Measurements from ENCODE around the gene DAD1. TPM values are rescaled to one million over a fixed set of nuclear protein-coding genes. Genes with fewer than 3 reads are reported as not detected.

DAD1 gene
- total and polyA plus RNA-seq, 7 donors, result 77.8 to 277 (median 118) TPM

DNA sequence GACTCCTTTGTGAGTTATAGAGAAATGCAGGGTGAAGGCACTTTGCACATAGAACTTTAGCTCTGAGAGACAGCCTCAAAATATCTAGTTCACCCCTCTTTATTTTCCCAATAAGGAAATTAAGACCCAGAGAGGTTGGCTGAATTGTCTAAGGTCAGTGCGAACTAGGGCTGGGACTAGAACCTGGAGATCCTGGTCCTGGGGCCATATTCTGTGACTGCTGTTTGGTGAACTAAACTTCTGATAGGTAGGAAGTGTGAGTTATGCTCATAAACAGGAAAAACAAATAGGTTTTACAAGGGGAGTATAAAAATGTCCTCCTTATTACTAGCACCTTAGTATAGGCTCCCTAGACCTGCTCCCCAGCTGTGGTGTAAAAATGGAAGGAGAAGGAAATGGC, 53.9 kb downstream of the DAD1 start:
- no peak overlapping the region for H3K27ac ChIP-seq
- WGBS, 3 donors, result 94 to 97% (median 96%) methylated on average over 1 of the region's 1 CpG
- ATAC-seq, result no peak

GRCh38 chr14:22534547-22534946, 54.5 kb downstream of the DAD1 start:
- TF ChIP-seq, protein P1, sequence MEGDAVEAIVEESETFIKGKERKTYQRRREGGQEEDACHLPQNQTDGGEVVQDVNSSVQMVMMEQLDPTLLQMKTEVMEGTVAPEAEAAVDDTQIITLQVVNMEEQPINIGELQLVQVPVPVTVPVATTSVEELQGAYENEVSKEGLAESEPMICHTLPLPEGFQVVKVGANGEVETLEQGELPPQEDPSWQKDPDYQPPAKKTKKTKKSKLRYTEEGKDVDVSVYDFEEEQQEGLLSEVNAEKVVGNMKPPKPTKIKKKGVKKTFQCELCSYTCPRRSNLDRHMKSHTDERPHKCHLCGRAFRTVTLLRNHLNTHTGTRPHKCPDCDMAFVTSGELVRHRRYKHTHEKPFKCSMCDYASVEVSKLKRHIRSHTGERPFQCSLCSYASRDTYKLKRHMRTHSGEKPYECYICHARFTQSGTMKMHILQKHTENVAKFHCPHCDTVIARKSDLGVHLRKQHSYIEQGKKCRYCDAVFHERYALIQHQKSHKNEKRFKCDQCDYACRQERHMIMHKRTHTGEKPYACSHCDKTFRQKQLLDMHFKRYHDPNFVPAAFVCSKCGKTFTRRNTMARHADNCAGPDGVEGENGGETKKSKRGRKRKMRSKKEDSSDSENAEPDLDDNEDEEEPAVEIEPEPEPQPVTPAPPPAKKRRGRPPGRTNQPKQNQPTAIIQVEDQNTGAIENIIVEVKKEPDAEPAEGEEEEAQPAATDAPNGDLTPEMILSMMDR (IDR thresholded peaks at IDR 0.05), result no peak
- ATAC-seq, result no peak
- Histone ChIP-seq H3K27ac (no peak overlapping the region), H3K9me3 (no peaks in the 10 kb centered on the region), H3K4me1 (no peaks in the 10 kb centered on the region), H3K36me3 (ENCODE audit: insufficient read depth in 1 of 2, low read depth in 1 of 2) (no peaks in the 10 kb centered on the region), H3K4me3 (no peak overlapping the region), H3K27me3 (ENCODE audit: insufficient read depth in 3 of 3, low read length in 2 of 3) (peaks cover 0 to 2% (median 0%) of the 10 kb centered on the region in 3 donors)
- WGBS, 3 donors, result 94 to 98% (median 95%) methylated on average over 5 of the region's 5 CpGs
- intact Hi-C loops (cut with DNase I), result no loop called here
- no peak for DNase-seq

More for the DNA sequence above, 53.9 kb downstream of the DAD1 start:
- Histone ChIP-seq H3K36me3 (ENCODE audit: insufficient read depth in 1 of 2, low read depth in 1 of 2) (no peaks in the 10 kb centered on the region), H3K4me3 (no peak overlapping the region), H3K4me1 (no peaks in the 10 kb centered on the region), H3K9me3 (no peaks in the 10 kb centered on the region), H3K27me3 (ENCODE audit: insufficient read depth in 3 of 3, low read length in 2 of 3) (peaks cover 0 to 2% (median 0%) of the 10 kb centered on the region in 3 donors)
- TF ChIP-seq, protein P1 (IDR thresholded peaks at IDR 0.05), result no peak
- DNase-seq, result no peak
- intact Hi-C loops (cut with DNase I), result no loop called here

- DNase-seq (no peak), ATAC-seq (no peak)
- H3K4me1 ChIP-seq, result no peaks in the 10 kb centered on the region
- no peak overlapping the region for H3K27ac ChIP-seq
- 92 to 96% (median 94%) methylated on average over 8 of the region's 8 CpGs for whole genome bisulfite sequencing, 3 donors
- no peaks in the 10 kb centered on the region for H3K36me3 ChIP-seq (ENCODE audit: insufficient read depth in 1 of 2, low read depth in 1 of 2)
- TF ChIP-seq, protein P1 (IDR thresholded peaks at IDR 0.05), result no peak
- no peak overlapping the region for H3K4me3 ChIP-seq
- H3K9me3 ChIP-seq, result no peaks in the 10 kb centered on the region
- intact Hi-C loops (cut with DNase I), result no loop called here
- peaks cover 0 to 2% (median 0%) of the 10 kb centered on the region in 3 donors for H3K27me3 ChIP-seq (ENCODE audit: insufficient read depth in 3 of 3, low read length in 2 of 3)
These were observed 55.2 kb downstream of the DAD1 start for GRCh38 chr14:22533739-22534359.

DNA sequence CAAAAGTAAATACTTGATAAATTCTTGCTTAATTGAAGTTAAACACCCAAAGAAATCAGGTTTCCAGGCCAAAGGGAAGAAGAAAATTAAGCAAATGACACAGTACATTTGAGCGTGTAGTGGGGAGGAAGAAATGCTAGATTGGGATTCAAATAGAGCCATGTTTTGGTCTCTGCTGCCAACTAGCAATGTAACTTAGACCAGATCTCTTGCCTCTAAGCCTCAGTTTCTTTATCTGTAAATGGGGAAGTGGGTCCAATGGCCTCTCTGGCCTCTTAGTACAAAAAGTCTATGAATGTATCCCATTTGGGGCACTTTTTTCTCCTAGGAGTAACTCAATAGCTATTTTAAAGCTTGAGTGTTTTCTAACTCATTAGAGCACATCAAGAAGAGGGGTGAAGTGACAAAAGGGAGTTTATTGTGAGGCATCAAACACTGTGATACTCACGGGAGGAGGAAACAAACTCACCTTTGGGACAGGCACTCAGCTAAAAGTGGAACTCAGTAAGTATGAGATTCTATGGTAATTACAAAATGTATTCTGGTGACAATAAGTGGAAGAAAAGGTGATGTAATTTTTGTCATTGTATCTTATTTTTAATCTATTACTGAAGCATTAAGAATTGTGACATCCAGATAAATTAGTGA, 55.8 kb downstream of the DAD1 start:
- ATAC-seq (no peak), DNase-seq (no peak)
- H3K36me3 ChIP-seq (ENCODE audit: insufficient read depth in 1 of 2, low read depth in 1 of 2), result no peaks in the 10 kb centered on the region
- no peak overlapping the region for H3K4me3 ChIP-seq
- H3K9me3 ChIP-seq, result no peaks in the 10 kb centered on the region
- intact Hi-C loops (cut with DNase I), result no loop called here
- no peak overlapping the region for H3K27ac ChIP-seq
- H3K27me3 ChIP-seq (ENCODE audit: insufficient read depth in 3 of 3, low read length in 2 of 3), result peaks cover 0 to 2% (median 0%) of the 10 kb centered on the region in 3 donors
- 65 to 67% (median 66%) methylated on average over 2 of the region's 2 CpGs for WGBS, 3 donors
- no peaks in the 10 kb centered on the region for H3K4me1 ChIP-seq
- TF ChIP-seq, protein P1 (IDR thresholded peaks at IDR 0.05), result no peak
